ENCODE results near the gene GNG12. TPM values are rescaled to one million over a fixed set of nuclear protein-coding genes. Genes with fewer than 3 reads are reported as not detected.

The GNG12 gene
- total RNA-seq, 1 experiment from 2014 or later = 117 TPM

GRCh38 chr1:67750691-67751054 lies 82.6 kb downstream of the GNG12 start:
- H3K36me3 Mint-ChIP-seq (ENCODE audit: insufficient read depth, unreplicated experiment) = peaks cover 19% of the 10 kb centered on the region
- H3K4me1 Mint-ChIP-seq (ENCODE audit: insufficient read depth, unreplicated experiment) = peaks cover 71% of the 10 kb centered on the region
- peak overlapping the region; percentile 89 for H3K27ac Mint-ChIP-seq (ENCODE audit: low read depth, unreplicated experiment)
- H3K9me3 Mint-ChIP-seq (ENCODE audit: unreplicated experiment) = no peaks in the 10 kb centered on the region
- intact Hi-C loops (cut with micrococcal nuclease) = loop anchor here (1.0 kb wide), 1 partner anchor 64 kb away; no protein-coding TSS in a partner anchor
- H3K27me3 Mint-ChIP-seq (ENCODE audit: insufficient read depth, unreplicated experiment) = no peaks in the 10 kb centered on the region
- no peak for DNase-seq (ENCODE audit: unreplicated experiment)
- no peak for TF ChIP-seq CTCF (IDR thresholded peaks at IDR 0.05; ENCODE audit: unreplicated experiment)
- ChIA-PET CTCF (interaction anchor here (0.8 to 12.4 kb wide), 9 partner anchors 10 to 215 kb away, joined by 3 to 386 read pairs (median 4); no protein-coding TSS in a partner anchor), POLR2A (interaction anchor here (0.6 to 20.8 kb wide), 17 partner anchors 10 to 268 kb away, joined by 3 to 446 read pairs (median 14); partner anchors contain the start of gene GADD45A)
- peak overlapping the region; percentile 65 for H3K4me3 Mint-ChIP-seq (ENCODE audit: unreplicated experiment)
- no TSS peak for BruUV-seq (replicated peaks)

DNA sequence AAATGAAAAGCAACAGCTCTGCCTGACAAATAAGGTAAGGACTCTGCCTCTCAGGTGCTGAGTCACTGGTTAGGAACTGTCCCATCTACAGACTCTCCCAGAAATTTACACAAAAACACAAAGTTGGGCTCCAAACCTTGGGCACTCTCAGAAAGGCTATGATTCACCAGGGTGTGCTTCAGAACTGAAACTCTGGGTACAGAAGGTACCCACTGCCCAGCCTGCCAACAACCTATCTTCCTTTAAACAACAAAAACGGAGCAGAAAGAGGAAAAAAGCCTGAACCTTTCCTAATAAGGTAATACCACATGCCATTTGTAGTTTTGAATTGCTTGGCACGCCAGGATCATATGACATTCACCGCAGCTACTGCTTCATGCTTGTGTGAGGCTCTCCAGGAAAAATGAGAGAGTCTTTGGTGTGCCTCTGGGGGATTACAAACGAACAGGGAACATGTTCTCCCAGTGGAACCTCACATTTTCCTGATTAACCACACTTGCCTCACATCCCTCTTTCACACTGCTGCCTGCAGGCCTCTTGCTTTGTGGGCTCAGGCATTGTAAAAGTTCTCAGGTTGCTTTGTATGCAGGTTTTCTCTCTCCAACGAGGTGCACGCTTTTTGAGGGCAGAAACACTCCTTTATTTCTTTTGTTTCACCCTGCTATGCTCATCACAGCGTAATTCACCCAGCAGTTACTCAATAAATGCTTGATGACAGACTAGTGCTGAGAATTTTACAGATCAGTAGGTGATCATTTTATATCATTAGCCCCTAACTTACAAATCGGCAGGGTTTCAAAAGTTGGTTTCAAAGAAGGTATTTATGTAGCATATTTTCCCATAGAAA lies 83.2 kb downstream of the GNG12 start:
- no peak for TF ChIP-seq CTCF (IDR thresholded peaks at IDR 0.05; ENCODE audit: unreplicated experiment)
- peak; percentile 97 for DNase-seq (ENCODE audit: unreplicated experiment)
- TSS peak; percentile 90 for BruUV-seq (replicated peaks)
- H3K36me3 Mint-ChIP-seq (ENCODE audit: insufficient read depth, unreplicated experiment) = peaks cover 19% of the 10 kb centered on the region
- H3K27ac Mint-ChIP-seq (ENCODE audit: low read depth, unreplicated experiment) = peak overlapping the region; percentile 89
- H3K27me3 Mint-ChIP-seq (ENCODE audit: insufficient read depth, unreplicated experiment) = no peaks in the 10 kb centered on the region
- H3K4me3 Mint-ChIP-seq (ENCODE audit: unreplicated experiment) = peak overlapping the region; percentile 65
- intact Hi-C loops (cut with micrococcal nuclease) = loop anchor here (1.0 to 2.0 kb wide), 4 partner anchors 14 to 64 kb away; no protein-coding TSS in a partner anchor
- CTCF ChIA-PET = interaction anchor here (0.7 to 12.4 kb wide), 6 partner anchors 10 to 214 kb away, joined by 3 to 386 read pairs (median 4); no protein-coding TSS in a partner anchor
- POLR2A ChIA-PET = interaction anchor here (0.6 to 20.8 kb wide), 25 partner anchors 9 to 639 kb away, joined by 3 to 446 read pairs (median 4); partner anchors contain the start of gene GADD45A
- H3K4me1 Mint-ChIP-seq (ENCODE audit: insufficient read depth, unreplicated experiment) = peaks cover 71% of the 10 kb centered on the region
- no peaks in the 10 kb centered on the region for H3K9me3 Mint-ChIP-seq (ENCODE audit: unreplicated experiment)

DNA sequence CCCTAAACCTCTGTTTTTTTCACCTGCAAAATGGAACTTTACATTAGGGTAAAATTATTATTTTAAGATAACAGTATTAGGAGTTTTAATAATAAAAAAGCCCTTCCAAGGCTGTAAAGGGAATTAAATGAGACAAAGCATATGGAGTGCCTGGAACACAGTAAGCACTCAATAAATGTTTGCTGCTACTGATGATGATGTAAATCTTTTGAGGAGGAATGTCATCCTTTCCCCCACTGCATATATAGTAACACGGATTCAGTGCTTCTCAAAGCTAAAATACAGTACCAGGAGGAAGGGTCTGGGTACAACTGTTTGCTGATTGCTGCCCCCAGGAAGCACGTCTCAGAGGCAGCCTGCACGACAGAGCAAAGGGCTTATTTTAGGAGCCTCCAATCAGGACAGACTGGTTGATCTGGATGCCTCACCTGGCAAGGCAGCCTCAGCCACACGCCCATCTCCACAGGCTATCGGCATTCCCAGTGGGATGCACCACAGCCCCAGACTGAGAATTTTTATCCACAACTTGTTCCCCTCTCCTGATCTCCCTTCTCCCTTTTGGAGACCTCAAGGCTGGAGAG lies 83.9 kb downstream of the GNG12 start:
- Mint-ChIP-seq H3K9me3 (ENCODE audit: unreplicated experiment) (no peaks in the 10 kb centered on the region), H3K36me3 (ENCODE audit: insufficient read depth, unreplicated experiment) (peaks cover 16% of the 10 kb centered on the region), H3K4me3 (ENCODE audit: unreplicated experiment) (peak overlapping the region; percentile 65), H3K27ac (ENCODE audit: low read depth, unreplicated experiment) (peak overlapping the region; percentile 89), H3K4me1 (ENCODE audit: insufficient read depth, unreplicated experiment) (peaks cover 65% of the 10 kb centered on the region), H3K27me3 (ENCODE audit: insufficient read depth, unreplicated experiment) (no peaks in the 10 kb centered on the region)
- POLR2A ChIA-PET = interaction anchor here (0.6 to 20.8 kb wide), 21 partner anchors 10 to 639 kb away, joined by 3 to 446 read pairs (median 5); partner anchors contain the start of gene GADD45A
- no peak for TF ChIP-seq CTCF (IDR thresholded peaks at IDR 0.05; ENCODE audit: unreplicated experiment)
- CTCF ChIA-PET = interaction anchor here (0.6 to 1.6 kb wide), 7 partner anchors 11 to 1119 kb away, joined by 3 to 4 read pairs (median 3); no protein-coding TSS in a partner anchor
- no peak for DNase-seq (ENCODE audit: unreplicated experiment)
- BruUV-seq (replicated peaks) = TSS peak; percentile 88
- intact Hi-C loops (cut with micrococcal nuclease) = loop anchor here (1.0 to 2.0 kb wide), 3 partner anchors 13 to 41 kb away; no protein-coding TSS in a partner anchor

Measured in MCF 10A (cell line).